NCI-H1417 treated with DMSO at 0.1 percent for 48 hours (cell line): Measurements from ENCODE around the gene EBLN1.
"Not testable (repeated sequence)": the region's sequence is repeated elsewhere in the genome, so short reads cannot be mapped to it uniquely, and the experiment has no call there.

Experiments used
- DNase-seq: peaks from one replicate; lab custom pipeline; 2025; lab: John Stamatoyannopoulos, UW

EBLN1 gene

DNA sequence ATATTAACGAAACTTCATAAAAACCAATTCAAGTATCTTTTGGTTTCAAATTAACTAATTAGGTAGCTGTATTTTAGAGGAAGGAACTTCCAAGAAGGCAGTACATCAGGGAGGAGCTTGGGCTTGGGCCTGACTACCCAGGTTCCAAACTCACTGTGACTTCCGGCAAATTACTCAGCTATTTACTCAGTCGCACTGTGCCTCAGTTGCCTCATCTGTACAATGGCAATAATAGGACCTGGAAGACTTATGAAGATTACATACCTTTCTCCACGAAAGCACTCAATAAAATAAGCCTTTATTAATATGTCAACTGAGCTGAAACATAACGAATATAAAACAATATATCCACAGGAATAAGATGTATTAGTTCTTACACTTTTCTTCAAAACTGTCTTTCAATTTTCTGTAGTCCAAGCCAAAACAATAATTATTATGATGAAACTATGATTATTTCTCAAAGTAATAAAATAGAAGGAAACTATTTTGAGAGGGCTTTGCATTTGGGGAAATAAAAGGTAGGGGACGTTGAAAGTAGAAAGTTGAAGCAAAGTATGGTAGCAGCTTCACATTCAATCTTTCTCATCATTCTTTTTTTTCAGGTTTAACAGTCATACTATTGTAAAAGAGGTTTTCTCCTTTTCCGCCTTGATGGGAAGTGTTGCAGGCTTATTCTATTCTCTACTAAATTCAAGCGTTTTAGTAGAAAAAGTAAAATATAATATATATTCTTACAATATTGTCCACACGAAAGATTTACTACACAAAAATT is 10.5 kb upstream of the EBLN1 start:
- no peak for DNase-seq

DNA sequence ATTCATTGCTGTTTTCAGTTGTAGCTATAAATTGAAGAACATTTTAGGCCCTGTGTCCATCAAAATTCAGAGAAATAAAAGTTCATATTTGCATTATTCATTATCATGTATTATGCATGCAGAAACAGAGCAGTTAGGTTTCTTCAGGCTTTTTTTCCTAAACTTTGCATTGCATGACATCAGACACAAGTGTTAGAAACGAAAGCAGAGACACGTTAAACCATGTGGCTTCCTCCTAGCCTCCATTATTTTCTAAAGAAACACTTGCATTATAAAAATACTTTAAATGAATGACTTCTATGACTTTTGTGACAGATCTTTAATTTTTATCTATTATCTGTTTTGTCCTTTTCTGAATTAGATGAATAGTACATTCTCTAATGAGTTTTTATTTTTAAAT is 8.8 kb upstream of the EBLN1 start:
- DNase-seq, result no peak

DNA sequence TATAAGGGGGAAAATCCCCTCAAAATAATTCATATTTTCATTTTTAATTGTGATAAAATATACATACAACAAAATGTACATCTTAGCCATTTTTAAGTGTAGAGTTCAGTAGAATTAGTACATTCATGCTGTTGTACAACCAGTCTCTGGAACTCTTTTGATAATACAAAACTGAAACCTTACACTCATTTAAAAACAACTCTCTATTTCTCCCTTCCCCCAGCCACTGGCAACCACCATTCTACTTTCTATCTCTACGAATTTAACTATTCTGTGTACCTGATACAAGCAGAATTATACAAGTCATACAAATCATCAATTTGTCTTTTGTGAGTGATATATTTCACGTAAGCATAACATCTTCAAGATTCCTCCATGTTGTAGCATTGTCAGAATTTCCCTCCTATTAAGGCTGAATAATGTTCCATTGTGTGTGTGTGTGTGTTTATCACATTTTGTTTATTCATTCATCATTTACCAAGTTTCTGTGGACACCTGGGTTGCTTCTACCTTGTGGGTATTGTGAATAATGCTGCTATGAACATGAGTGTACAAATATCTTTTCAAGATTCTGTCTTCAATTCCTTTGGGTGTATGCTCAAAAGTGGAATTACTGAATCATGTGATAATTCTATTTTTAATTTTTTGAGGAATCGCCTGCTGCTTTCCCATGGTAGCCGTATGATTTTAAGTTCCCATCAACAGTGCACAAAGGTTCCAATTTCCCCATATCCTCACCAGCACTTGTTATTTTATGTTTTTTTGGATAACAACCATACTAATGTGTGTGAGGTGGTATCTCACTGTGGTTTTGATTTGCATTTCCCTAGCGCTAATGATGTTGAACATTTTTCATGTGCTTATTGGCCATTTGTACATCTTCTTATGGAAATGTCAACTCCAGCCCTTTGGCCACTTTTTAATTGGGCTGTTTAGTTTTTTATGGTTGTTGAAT is 4.7 kb upstream of the EBLN1 start:
- no peak for DNase-seq

DNA sequence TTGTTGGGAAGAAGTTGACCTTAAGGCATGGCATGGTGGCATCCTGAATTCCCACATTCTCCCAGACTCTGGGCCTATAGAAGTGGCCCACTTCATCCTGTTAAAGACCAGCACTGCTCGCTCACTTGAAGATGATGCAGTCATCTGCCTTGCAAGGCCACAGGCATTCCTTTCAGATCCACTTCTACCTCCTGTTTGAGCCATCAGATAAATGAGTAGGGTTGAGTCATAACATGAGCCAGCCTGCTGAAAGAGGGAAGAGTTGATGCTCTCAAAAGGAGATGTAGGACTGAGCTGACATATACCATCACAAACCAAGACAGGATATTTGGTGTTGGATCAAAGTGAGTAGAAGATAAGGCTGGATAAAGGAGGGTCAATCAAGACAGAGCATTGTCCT is 1.5 kb upstream of the EBLN1 start:
- no peak for DNase-seq

DNA sequence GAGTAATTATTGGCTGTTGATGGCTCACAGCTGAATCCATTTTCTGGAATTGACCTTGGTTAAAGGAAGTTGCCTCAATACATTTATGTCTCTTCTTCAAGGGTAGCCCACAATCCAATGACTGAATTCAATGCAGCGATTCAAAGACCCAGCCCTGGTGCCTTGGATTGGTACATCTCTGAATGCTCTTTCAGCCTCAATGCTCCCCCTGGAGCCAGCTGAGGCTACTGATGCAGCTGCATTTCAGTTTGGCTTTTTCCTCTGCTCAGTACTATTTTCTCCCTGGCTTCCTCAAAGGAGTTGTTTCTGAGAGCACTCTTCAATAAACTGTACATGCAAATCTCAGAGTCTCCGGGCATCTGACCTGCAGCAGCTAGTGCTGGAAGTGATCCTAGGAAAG is 633 bp upstream of the EBLN1 start:
- DNase-seq, result no peak

DNA sequence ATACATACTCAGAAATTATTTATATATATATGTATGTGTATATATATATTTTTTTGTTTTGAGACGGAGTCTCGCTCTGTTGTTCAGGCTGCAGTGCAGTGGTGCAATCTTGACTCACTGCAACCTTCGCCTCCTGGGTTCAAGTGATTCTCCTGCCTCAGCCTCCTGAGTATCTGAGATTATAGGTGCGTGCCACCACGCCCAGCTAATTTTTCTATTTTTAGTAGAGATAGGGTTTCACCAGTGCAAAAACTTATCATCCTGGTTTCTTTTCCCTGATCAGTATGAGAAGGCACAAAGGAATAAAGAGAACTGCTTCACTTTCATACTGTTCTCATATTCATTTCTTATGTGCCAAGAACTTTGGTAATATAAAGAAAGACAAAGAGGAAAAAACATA is 731 bp downstream of the EBLN1 start:
- DNase-seq, result not testable (repeated sequence)

DNA sequence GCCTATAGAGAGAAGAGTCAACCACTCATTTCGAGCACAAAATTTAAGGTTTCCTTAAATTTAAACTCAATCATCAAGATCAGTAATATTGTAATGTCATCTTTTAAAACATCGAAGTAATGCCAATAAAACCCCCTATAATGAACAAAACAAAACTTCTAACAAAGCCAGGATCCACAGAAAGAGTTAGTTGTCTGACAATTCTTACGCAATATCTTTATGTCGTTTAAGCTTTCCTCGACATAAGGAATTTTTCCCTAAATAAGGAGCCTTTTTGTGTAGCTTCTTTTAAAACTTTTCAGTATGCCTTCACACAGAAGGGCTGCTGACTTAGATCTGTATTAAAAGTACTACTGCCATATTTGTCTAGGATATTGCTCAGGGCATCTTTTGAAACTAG is 7.5 kb downstream of the EBLN1 start:
- DNase-seq, result no peak

DNA sequence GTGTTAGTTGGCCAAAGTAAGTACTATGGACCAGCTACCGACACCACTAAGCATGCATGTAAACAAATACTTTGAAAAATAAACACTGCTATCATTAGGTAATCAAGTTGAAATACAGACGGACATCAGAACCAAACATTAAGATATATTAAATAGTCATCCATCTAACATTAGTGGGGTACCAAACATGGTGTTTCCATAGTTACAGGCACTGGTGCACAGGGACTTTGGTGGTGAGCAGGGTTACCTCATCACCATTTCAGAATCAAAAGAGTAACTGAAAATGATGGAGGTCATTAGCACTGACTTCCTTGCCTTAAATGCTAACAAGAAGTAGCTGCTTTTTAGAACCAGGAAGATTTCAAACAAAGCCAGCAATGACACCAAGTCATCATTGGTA is 23.9 kb downstream of the EBLN1 start:
- no peak for DNase-seq

DNA sequence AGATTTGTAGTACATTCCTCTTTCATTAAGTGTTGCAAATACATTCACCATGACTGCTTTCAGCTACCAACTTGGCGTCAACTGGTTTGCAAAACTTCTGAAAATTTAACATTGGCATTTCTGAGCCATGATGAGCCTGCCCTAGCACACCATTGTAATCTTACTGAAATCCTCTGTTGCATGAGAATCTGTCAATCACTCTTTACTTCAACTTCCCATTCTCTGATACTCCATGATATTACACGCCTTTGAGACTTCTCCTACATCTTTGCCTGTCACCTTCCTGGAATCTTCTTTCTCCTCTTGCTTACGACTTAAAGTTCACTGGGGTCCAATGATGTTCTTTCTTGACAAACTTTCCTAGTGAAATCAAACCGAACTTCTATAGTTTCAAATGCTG is 32.2 kb downstream of the EBLN1 start:
- DNase-seq, result no peak

DNA sequence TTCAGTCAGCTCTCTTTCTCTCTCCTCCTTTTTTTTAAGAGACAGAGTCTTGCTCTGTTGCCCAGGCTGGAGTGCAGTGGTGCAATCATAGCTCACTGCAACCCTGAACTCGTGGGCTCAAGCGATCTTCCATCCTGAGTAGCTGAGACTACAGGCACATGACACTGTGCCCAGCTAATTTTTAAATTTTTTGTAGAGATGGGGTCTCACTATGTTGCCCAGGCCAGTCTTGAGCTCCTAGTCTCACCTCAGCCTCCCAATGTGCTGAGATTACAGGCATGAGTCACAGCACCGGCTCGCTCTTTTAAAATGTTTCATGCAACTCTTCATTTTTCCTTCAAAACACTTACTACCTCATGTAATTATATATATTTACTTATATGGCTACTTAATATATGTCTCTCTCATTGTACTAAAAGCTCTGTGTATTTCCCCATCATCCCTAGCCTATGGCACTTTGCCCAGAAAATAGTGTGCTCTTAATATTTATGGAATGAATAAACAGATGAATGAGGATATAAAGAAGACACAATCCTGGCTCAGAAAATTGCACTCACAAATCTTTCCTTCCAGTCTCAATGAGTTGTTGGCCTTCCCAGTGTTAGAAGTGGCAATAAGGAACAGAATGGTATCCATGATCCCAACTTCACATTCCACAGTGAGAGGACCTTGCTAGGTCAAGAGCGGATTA is 33.9 kb downstream of the EBLN1 start:
- DNase-seq, result no peak

DNA sequence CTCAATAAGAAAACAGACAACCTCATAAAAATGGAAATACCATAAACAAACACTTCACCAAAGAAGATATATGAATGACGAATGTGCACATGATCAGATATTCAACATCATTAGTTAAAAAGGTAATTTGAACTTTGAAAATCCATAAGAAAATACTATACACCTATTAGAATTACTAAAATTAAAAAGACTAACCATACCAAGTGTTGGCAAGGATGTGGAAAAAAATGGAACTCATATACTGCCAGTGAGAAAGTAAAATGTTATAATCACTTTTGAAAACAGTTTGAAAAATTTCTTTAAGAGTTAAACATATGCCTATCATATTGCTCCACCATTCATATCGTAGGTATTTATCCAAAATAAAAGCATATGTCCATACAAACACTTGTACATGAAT is 37.1 kb downstream of the EBLN1 start:
- DNase-seq, result no peak

DNA sequence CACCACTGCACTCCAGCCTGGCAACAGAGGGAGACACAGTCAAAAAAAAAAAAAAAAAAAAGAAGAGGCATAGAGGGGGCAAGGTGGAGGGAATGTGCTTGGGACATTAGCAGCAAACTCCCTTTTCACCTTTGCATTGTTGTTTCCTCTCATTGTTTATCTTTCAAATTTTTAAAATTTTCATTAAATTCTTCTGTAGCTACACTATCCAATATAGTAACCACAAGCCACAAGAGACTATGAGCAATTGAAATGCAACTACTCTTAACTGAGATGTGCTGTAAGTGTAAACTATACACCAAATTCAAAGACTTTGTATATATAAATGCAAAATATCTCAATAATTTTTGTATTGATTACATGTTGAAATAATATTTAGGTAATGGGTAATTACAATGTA is 43.4 kb downstream of the EBLN1 start:
- no peak for DNase-seq

DNA sequence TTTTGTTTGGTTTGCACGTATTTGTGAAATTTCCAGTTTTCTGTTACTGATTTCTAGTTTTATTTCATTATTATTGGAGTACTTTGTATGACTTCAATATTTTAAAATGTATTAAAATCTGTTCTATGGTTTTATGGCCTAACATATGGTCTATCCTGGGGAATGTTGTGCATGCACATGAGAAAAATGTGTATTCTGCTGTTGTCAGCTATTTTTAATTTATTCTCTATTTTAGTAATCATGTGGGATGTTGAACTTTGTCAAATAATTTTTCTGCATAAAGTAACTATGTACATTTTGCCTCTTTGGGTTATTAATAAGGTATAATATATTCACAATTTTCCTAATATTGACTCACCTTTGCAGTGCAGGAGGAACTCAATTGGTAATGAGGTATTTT is 46.7 kb downstream of the EBLN1 start:
- DNase-seq, result no peak

DNA sequence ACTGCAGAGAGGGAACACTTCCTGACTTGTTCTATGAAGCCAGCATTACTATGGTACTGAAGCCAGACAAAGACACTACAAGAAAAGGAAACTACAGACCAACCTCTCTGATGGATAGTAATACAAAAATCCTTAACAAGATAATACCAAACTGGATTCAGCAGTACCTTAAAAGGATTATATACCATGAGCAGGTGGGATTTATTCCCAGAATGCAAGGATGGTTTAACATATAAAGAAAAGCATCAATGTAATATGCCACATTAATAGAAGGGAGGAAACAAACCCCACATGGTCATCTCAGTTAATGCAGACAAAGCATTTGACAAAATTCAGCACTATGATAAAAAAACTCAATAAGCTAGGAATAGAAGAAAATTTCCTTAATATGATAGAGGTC is 47.2 kb downstream of the EBLN1 start:
- DNase-seq, result no peak

DNA sequence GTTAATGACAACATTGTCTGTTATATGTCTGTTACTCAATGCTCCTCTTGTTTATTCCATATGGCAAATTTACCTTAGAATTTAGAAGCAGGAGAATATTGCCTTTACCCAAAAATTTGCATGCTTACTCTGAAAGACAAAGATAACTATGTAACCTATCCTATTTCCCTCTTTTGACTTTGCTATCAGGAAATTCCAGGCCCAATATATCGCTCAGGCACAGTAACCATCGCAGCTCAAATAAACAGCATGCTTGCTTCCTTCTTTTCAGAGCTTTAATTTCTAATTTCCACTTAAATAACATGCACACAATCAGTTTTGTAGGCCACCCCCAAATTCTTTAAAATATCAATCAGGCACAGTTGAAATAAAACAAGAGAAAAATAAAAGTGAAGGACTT is 57.8 kb downstream of the EBLN1 start:
- no peak for DNase-seq

DNA sequence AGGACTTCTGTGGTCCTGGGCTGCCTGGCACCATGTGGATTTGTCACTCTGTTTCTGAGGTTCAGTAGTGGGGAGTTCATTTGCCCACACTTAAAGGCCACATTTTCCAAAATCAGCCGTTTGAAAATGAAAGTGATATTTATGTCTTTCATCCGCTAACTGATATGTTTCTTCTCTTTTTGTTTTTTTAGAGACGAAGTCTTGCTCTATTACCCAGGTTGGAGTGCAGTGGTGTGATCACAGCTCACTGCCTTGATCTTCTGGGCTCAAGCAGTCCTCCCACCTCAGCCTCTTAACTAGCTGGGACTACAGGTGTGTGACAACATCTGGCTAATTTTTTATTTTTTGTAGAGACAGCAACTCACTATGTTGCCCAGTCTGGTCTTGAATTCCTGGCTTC is 58.6 kb downstream of the EBLN1 start:
- no peak for DNase-seq
